IMR-90 (cell line): ENCODE measurements around the gene MICALL2. TPM values are rescaled to one million over a fixed set of nuclear protein-coding genes. Genes with fewer than 3 reads are reported as not detected.

ENCODE experiments used
- ATAC-seq: fragments of 200-7000 bp; cut with Tn5 transposase; 2 replicates; pipeline ENCODE4 v1.9.1; 2020; ENCODE audit warnings: low read depth, mild to moderate bottlenecking, moderate library complexity
- BruUV-seq: library from RNA; stranded (reverse); fragments of 400-500 nt; replicated peaks from 2 replicates; lab custom pipeline; 2021; lab: Mats Ljungman, UMichigan
- CTCF ChIA-PET: fragments of 300-600 bp; formaldehyde crosslinking; extraction: SDS; loops from one replicate; lab custom pipeline; 2021; ENCODE audit warnings: antibody characterized with exemption; lab: Yijun Ruan, JAX
- POLR2A ChIA-PET: fragments of 300-600 bp; sonication (Branson Sonifier 250); formaldehyde crosslinking; loops from one replicate; lab custom pipeline; 2022; ENCODE audit warnings: antibody characterized with exemption; ENCODE audit not compliant: unreplicated experiment; lab: Charles Lee
- DNase-seq: peaks from one replicate; pipeline ENCODE4 v3.0.0; 2013
- H2AFZ ChIP-seq: replicated peaks from 2 replicates; pipeline ENCODE3; 2013; ENCODE audit warnings: low read length, mild to moderate bottlenecking; ENCODE audit not compliant: poor library complexity
- H2AK5ac ChIP-seq: 2 replicates; pipeline ENCODE4 v1.6.1; 2013; ENCODE audit warnings: low read depth, low read length, inconsistent platforms
- H2AK9ac ChIP-seq: replicated peaks from 2 replicates; pipeline ENCODE3; 2013; ENCODE audit warnings: mild to moderate bottlenecking, low read depth, low read length, moderate library complexity; ENCODE audit not compliant: poor library complexity
- H2BK120ac ChIP-seq: 2 replicates; pipeline ENCODE4 v1.6.1; 2013; ENCODE audit warnings: low read depth, low read length, inconsistent platforms
- H2BK15ac ChIP-seq: 3 replicates; pipeline ENCODE4 v1.6.1; 2013; ENCODE audit warnings: low read depth, low read length, inconsistent platforms
- H2BK20ac ChIP-seq: 2 replicates; pipeline ENCODE4 v1.6.1; 2013; ENCODE audit warnings: low read depth, mild to moderate bottlenecking, inconsistent platforms, low read length, moderate library complexity
- H2BK5ac ChIP-seq: 2 replicates; pipeline ENCODE4 v1.6.1; 2013; ENCODE audit warnings: mild to moderate bottlenecking, low read depth, low read length, inconsistent platforms; ENCODE audit not compliant: poor library complexity, severe bottlenecking
- H3K14ac ChIP-seq: replicated peaks from 2 replicates; pipeline ENCODE4 v1.6.1; 2013; ENCODE audit warnings: low read depth, low read length, inconsistent platforms
- H3K18ac ChIP-seq: 2 replicates; pipeline ENCODE4 v1.6.1; 2013; ENCODE audit warnings: low read depth, low read length, control low read depth
- H3K23ac ChIP-seq: 2 replicates; pipeline ENCODE4 v1.6.1; 2013; ENCODE audit warnings: low read depth, low read length, inconsistent platforms
- H3K27ac ChIP-seq: 2 replicates; pipeline ENCODE4 v1.5.1; 2013; ENCODE audit warnings: mild to moderate bottlenecking, control low read depth, low read length; ENCODE audit not compliant: insufficient read depth
- H3K27me3 ChIP-seq: 2 replicates; pipeline ENCODE4 v1.6.1; 2013; ENCODE audit warnings: low read length; ENCODE audit not compliant: control insufficient read depth, insufficient read depth
- H3K36me3 ChIP-seq: 2 replicates; pipeline ENCODE4 v1.6.1; 2013; ENCODE audit warnings: low read length, mixed read lengths; ENCODE audit not compliant: control insufficient read depth, insufficient read depth
- H3K4ac ChIP-seq: 2 replicates; pipeline ENCODE4 v1.6.1; 2013; ENCODE audit warnings: low read depth, low read length, inconsistent platforms
- H3K4me1 ChIP-seq: 2 replicates; pipeline ENCODE4 v1.6.1; 2013; ENCODE audit warnings: low read length, mixed read lengths; ENCODE audit not compliant: control insufficient read depth, insufficient read depth
- H3K4me2 ChIP-seq: 2 replicates; pipeline ENCODE4 v1.6.1; 2013; ENCODE audit warnings: low read depth, mild to moderate bottlenecking, control low read depth, low read length, moderate library complexity
- H3K4me3 ChIP-seq: 2 replicates; pipeline ENCODE4 v1.5.1; 2013; ENCODE audit warnings: low read depth, mild to moderate bottlenecking, control low read depth, low read length, moderate library complexity; ENCODE audit not compliant: insufficient read depth
- H3K56ac ChIP-seq: 2 replicates; pipeline ENCODE4 v1.6.1; 2013; ENCODE audit warnings: low read length, inconsistent platforms; ENCODE audit not compliant: insufficient read depth; ENCODE audit errors: extremely low read depth
- H3K79me1 ChIP-seq, 2 experiments: 2 replicates each; pipeline ENCODE4 v1.6.1; 2013; ENCODE audit warnings: low read length in 2 of 2, inconsistent platforms in 1 of 2, low read depth in 1 of 2
- H3K9ac ChIP-seq: 2 replicates; pipeline ENCODE4 v1.6.1; 2013; ENCODE audit warnings: low read depth, low read length, control low read depth
- H3K9me1 ChIP-seq: 2 replicates; pipeline ENCODE4 v1.6.1; 2013; ENCODE audit warnings: low read length, inconsistent platforms; ENCODE audit not compliant: insufficient read depth
- H3K9me3 ChIP-seq: 2 replicates; pipeline ENCODE4 v1.6.1; 2013; ENCODE audit warnings: low read length; ENCODE audit not compliant: control insufficient read depth, insufficient read depth
- H4K20me1 ChIP-seq: 2 replicates; pipeline ENCODE4 v1.6.1; 2013; ENCODE audit warnings: low read length, inconsistent platforms; ENCODE audit not compliant: insufficient read depth
- H4K5ac ChIP-seq: 2 replicates; pipeline ENCODE4 v1.6.1; 2013; ENCODE audit warnings: mild to moderate bottlenecking, low read depth, low read length, control low read depth
- H4K8ac ChIP-seq, 2 experiments: 2 replicates each; pipeline ENCODE4 v1.6.1; 2013; ENCODE audit warnings: low read depth in 2 of 2, low read length in 2 of 2, control low read depth in 1 of 2, inconsistent platforms in 1 of 2
- H4K91ac ChIP-seq: 2 replicates; pipeline ENCODE4 v1.6.1; 2013; ENCODE audit warnings: low read depth, low read length, inconsistent platforms; ENCODE audit not compliant: insufficient read depth
- FOS ChIP-seq: fragments of 150-350 bp; IDR thresholded peaks from 2 replicates; pipeline ENCODE4 v1.6.1; 2016; ENCODE audit warnings: low read depth, low read length
- NFE2L2 ChIP-seq: fragments of 150-350 bp; IDR thresholded peaks from 2 replicates; pipeline ENCODE4 v1.6.1; 2016; ENCODE audit warnings: low read depth, mild to moderate bottlenecking, low read length
- POLR2A ChIP-seq: IDR thresholded peaks from 2 replicates; pipeline ENCODE4 v1.6.1; 2012; ENCODE audit warnings: mild to moderate bottlenecking, low read depth, low read length
- SMC3 ChIP-seq: fragments of 150-350 bp; IDR thresholded peaks from 2 replicates; pipeline ENCODE4 v1.6.1; 2016; ENCODE audit warnings: low read depth, mild to moderate bottlenecking, antibody characterized with exemption, low read length, moderate library complexity
- WGBS, 2 experiments: methylation state at CpG; one replicate each; pipeline versions ENCODE4 v1.1.5 to v1.1.7; 2013; ENCODE audit warnings: missing lambda C conversion rate in 2 of 2; ENCODE audit not compliant: insufficient read length in 1 of 2; ENCODE audit errors: extremely low coverage in 2 of 2; 5-methylcytosine and 5-hydroxymethylcytosine counted together
- dilution Hi-C: fragments of 300-500 bp; cut with HindIII; formaldehyde crosslinking; loops from one replicate; pipeline ENCODE4 v1.14.3; 2018; ENCODE audit warnings: low sequenced_read_pairs; ENCODE audit not compliant: unreplicated experiment
- in situ Hi-C: fragments of 300-500 bp; cut with MboI; formaldehyde crosslinking; loops from 3 replicates; pipeline ENCODE4 v1.14.3; 2019; ENCODE audit warnings: low sequenced_read_pairs, inconsistent platforms, mixed read lengths
- intact Hi-C: fragments of 100-400 bp; cut with micrococcal nuclease; formaldehyde crosslinking; loops from 2 replicates; pipeline ENCODE4 v1.10.0; 2022
- polyA plus RNA-seq, 3 experiments: library from polyadenylated mRNA; depleted of rRNA; stranded (reverse); fragments of >200 nt; gene quantifications; 2 replicates each; pipeline ENCODE4 v1.2.3, GENCODE V29; 2012; ENCODE audit warnings: low replicate concordance in 1 of 3
- total RNA-seq: library from RNA; depleted of rRNA; stranded (reverse); fragments of >200 nt; gene quantifications from 2 replicates; pipeline ENCODE4 v1.2.3, GENCODE V29; 2012

MICALL2 gene
- total and polyA plus RNA-seq, 2 of the 4 experiments (the other 2 are of a cell fraction), result 6.6 to 34.1 TPM

DNA sequence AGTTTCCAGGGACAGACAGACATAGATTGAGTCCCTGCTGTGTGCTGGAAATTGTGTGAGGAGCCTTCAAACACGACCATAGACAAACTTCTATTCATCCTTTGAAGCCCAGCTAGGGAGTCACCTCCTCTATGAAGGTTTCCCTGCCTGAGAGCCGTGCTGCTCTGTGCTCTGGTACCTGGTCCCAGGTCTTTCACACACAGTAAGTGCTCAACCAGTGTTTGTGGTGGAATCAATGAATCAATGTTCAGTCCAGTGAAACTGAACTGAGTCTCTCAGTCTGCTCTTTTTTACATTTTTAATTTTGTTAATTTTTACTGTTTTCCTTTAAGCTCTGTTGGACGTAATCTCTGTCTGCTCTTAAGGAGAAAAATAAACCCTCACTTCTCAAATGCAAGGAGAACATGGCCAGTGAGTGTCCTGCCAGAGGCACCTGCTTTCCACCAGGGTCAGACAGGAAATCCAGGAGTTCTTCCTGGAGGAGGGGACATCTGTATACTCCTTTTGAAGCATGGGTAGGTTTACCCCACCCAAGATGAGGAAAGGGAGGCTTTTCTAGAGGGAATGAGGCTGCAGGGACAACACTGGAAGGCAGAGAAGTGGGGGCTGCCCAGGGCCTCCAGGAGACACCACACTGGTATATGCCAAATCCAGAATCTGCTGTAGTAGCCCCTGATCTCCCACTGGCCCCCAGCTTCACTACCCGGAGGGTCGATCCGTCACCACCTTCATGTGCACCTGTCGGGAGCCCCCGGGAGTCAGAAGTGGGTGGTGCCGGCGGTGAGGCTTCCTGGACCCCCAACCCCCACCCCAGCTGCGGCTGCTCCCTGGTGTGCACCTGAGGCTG is 56.3 kb downstream of the MICALL2 start:
- no peak overlapping the region for H2AFZ ChIP-seq
- no peak overlapping the region for H4K91ac ChIP-seq
- no peak overlapping the region for H3K4me2 ChIP-seq
- H3K56ac ChIP-seq, result no peak overlapping the region
- no peak overlapping the region for H4K5ac ChIP-seq
- BruUV-seq, result no TSS peak
- H2BK120ac ChIP-seq, result no peak overlapping the region
- dilution Hi-C loops (no loop called here), intact Hi-C loops (no loop called here), in situ Hi-C loops (no loop called here)
- H2AK9ac ChIP-seq, result no peak overlapping the region
- H3K9me3 ChIP-seq, result peaks cover 13% of the 10 kb centered on the region
- H2AK5ac ChIP-seq, result no peak overlapping the region
- no peak overlapping the region for H2BK15ac ChIP-seq
- TF ChIP-seq POLR2A (no peak), FOS (no peak), SMC3 (no peak), NFE2L2 (no peak)
- no peaks in the 10 kb centered on the region for H3K79me1 ChIP-seq
- H4K8ac ChIP-seq, result no peak overlapping the region
- H3K27ac ChIP-seq, result no peak overlapping the region
- H3K9ac ChIP-seq, result no peak overlapping the region
- H3K23ac ChIP-seq, result no peak overlapping the region; the same call in 1 of the 2 replicates
- no peak overlapping the region for H3K4ac ChIP-seq
- ChIA-PET POLR2A (interaction anchor here (0.6 kb wide), 1 partner anchor 167 kb away, joined by 3 read pairs; no protein-coding TSS in a partner anchor), CTCF (no interaction called here)
- H3K4me1 ChIP-seq, result no peaks in the 10 kb centered on the region
- no peak overlapping the region for H2BK5ac ChIP-seq
- H4K20me1 ChIP-seq, result no peaks in the 10 kb centered on the region
- H3K9me1 ChIP-seq, result no peaks in the 10 kb centered on the region
- peaks cover 74% of the 10 kb centered on the region for H3K27me3 ChIP-seq
- no peak overlapping the region for H3K14ac ChIP-seq
- H3K18ac ChIP-seq, result no peak overlapping the region
- no peaks in the 10 kb centered on the region for H3K36me3 ChIP-seq
- no peak for DNase-seq
- H3K4me3 ChIP-seq, result no peak overlapping the region
- H2BK20ac ChIP-seq, result no peak overlapping the region
- 17% methylated on average over 1 of the region's 11 CpGs; no CpG with 5 or more reads in 1 of the 2 experiments for WGBS, 2 experiments
- no peak for ATAC-seq
